Body of pancreas (tissue), 4 donors: ENCODE data around the gene SLC16A1. TPM values are rescaled to one million over a fixed set of nuclear protein-coding genes. Genes with fewer than 3 reads are reported as not detected.
A peak's percentile ranks its signal among the peaks of the same experiment; 100 is the strongest.

Source experiments
- ATAC-seq: fragments of 150-250 bp; one replicate; pipeline ENCODE4 v1.9.1; 2016
- DNase-seq, 4 donors: peaks; one replicate each; pipeline ENCODE4 v3.0.0-alpha.2; 2019
- H3K27ac ChIP-seq, 4 donors: fragments of 200-600 bp; sonication (generic); 1 replicate in 3 of 4; 2 replicates in 1 of 4; pipeline versions ENCODE4 v1.5.1 to v1.6.1; 2016 to 2019; ENCODE audit warnings: mild to moderate bottlenecking in 1 of 4, mixed read lengths in 1 of 4, moderate library complexity in 1 of 4
- H3K27me3 ChIP-seq, 2 donors: fragments of 200-600 bp; sonication (generic); one replicate each; pipeline ENCODE4 v1.6.0; 2016; ENCODE audit warnings: mild to moderate bottlenecking in 1 of 2
- H3K36me3 ChIP-seq, 2 donors: fragments of 200-600 bp; sonication (generic); replicated peaks in 1 of 2; 2 replicates each; pipeline ENCODE4 v1.5.1; 2016; ENCODE audit warnings: low read depth in 2 of 2; ENCODE audit not compliant: insufficient read depth in 1 of 2
- H3K4me1 ChIP-seq: fragments of 200-600 bp; sonication (generic); one replicate; pipeline ENCODE4 v1.6.0; 2016
- H3K4me3 ChIP-seq, 2 donors: fragments of 200-600 bp; sonication (generic); 1 replicate in 1 of 2; 2 replicates in 1 of 2; pipeline ENCODE4 v1.5.1; 2016 to 2019
- H3K9me3 ChIP-seq, 3 donors: fragments of 200-600 bp; sonication (generic); 1 replicate in 2 of 3; 2 replicates in 1 of 3; pipeline ENCODE4 v1.5.1; 2016
- POLR2A ChIP-seq, 3 donors: fragments of 450-650 bp; IDR thresholded peaks; one replicate each; pipeline ENCODE4 v1.6.1; 2016; ENCODE audit warnings: antibody characterized with exemption in 3 of 3, mild to moderate bottlenecking in 2 of 3
- WGBS, 2 donors: methylation state at CpG; one replicate each; pipeline ENCODE4 v1.1.5; 2017; 5-methylcytosine and 5-hydroxymethylcytosine counted together
- intact Hi-C: fragments of 100-400 bp; cut with DNase I; formaldehyde crosslinking; loops from one replicate; pipeline ENCODE4 v1.15.1; 2023
- total RNA-seq, 2 donors: library from RNA; depleted of rRNA; stranded (reverse); fragments of >200 nt; gene quantifications; one replicate each; pipeline ENCODE4 v1.1.0, GENCODE V29; 2016
- TF ChIP-seq, protein P1 (sequence below), 7 experiments: fragments of 450-650 bp in 4 of 7; fragments of 200-600 bp in 3 of 7; sonication (generic) in 3 of 7; IDR thresholded peaks; one replicate each; pipeline ENCODE4 v1.5.1; 2016 to 2019; ENCODE audit warnings: antibody characterized with exemption in 7 of 7

The SLC16A1 gene
- total RNA-seq, 2 donors from 2014 or later: 2.9 to 3.3 TPM

DNA sequence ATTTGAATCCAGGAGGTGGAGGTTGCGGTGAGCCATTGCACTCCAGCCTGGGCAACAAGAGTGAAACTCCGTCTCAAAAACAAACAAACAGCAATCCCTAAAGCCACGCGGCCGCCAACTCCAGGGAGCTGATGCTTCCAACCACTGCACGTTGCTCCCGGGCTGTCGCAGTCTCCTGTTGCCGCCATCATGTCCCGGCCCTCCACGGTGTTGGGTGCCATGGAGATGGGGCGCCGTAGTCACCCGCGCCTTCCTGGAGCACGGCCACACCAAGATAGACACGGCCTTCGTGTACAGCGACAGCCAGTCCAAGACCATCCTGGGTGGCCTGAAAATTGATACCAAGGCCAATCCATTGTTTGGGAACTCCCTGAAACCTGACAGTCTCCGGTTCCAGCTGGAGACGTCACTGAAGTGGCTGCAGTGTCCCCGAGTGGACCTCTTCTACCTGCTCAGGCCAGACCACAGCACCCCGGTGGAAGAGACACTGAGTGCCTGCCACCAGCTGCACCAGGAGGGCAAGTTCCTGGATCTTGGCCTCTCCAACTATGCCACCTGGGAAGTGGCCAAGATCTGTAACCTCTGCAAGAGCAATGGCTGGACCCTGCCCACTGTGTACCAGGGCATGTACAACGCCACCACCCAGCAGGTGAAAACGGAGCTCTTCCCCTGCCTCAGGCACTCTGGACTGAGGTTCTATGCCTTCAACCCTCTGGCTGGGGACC, 32.6 kb downstream of the SLC16A1 start:
- no peak overlapping the region for H3K27ac ChIP-seq
- no peaks in the 10 kb centered on the region for H3K27me3 ChIP-seq
- no peaks in the 10 kb centered on the region for H3K36me3 ChIP-seq
- no peak overlapping the region for H3K4me3 ChIP-seq
- no peak for ATAC-seq
- intact Hi-C loops: no loop called here
- DNase-seq: no peak
- no peaks in the 10 kb centered on the region for H3K9me3 ChIP-seq
- H3K4me1 ChIP-seq: no peaks in the 10 kb centered on the region
- WGBS, 2 donors: 97% methylated on average over 21 to 25 of the region's 25 CpGs
- TF ChIP-seq, protein P1, sequence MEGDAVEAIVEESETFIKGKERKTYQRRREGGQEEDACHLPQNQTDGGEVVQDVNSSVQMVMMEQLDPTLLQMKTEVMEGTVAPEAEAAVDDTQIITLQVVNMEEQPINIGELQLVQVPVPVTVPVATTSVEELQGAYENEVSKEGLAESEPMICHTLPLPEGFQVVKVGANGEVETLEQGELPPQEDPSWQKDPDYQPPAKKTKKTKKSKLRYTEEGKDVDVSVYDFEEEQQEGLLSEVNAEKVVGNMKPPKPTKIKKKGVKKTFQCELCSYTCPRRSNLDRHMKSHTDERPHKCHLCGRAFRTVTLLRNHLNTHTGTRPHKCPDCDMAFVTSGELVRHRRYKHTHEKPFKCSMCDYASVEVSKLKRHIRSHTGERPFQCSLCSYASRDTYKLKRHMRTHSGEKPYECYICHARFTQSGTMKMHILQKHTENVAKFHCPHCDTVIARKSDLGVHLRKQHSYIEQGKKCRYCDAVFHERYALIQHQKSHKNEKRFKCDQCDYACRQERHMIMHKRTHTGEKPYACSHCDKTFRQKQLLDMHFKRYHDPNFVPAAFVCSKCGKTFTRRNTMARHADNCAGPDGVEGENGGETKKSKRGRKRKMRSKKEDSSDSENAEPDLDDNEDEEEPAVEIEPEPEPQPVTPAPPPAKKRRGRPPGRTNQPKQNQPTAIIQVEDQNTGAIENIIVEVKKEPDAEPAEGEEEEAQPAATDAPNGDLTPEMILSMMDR (IDR thresholded peaks at IDR 0.05): no peak
- TF ChIP-seq POLR2A (IDR thresholded peaks at IDR 0.05): no peak

DNA sequence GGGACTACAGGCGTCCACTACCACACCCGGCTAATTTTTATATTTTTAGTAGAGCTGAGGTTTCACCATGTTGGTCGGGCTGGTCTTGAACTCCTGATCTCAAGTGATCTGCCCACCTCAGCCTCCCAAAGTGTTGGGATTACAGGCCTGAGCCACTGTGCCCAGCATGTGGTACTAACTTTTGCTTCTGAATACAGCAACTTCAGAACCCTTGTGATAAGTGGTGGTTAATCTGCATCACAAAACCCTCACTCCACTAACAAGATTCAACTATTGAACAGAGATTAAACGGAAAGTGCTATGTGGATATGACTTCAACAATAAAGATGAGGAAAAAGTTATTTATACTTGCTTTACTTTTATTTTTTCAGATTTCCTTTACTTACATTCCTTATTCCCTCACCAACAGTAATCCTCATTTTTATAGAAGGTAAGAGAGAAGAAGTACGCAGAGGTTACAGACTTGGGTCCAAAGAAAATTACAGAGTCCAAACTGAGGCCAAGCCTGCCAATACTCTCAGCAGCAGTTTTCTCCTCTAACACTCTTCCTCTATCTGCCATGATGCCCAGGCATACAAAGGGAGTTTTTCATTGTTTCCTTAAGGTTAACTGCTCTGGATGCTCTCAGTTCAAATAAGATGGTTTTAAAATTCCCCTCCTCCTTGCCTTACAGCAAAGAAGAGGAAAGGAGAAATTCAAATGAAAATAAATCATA, 44.3 kb downstream of the SLC16A1 start:
- ATAC-seq (no peak), DNase-seq (no peak)
- H3K27me3 ChIP-seq: no peaks in the 10 kb centered on the region
- H3K4me3 ChIP-seq: no peak overlapping the region
- H3K9me3 ChIP-seq: no peaks in the 10 kb centered on the region
- no peak overlapping the region for H3K27ac ChIP-seq
- H3K4me1 ChIP-seq: no peaks in the 10 kb centered on the region
- TF ChIP-seq POLR2A (IDR thresholded peaks at IDR 0.05): no peak
- TF ChIP-seq, protein P1 (IDR thresholded peaks at IDR 0.05): no peak
- WGBS, 2 donors: 84 to 99% methylated on average over 5 of the region's 5 CpGs
- H3K36me3 ChIP-seq: no peaks in the 10 kb centered on the region
- intact Hi-C loops: no loop called here

DNA sequence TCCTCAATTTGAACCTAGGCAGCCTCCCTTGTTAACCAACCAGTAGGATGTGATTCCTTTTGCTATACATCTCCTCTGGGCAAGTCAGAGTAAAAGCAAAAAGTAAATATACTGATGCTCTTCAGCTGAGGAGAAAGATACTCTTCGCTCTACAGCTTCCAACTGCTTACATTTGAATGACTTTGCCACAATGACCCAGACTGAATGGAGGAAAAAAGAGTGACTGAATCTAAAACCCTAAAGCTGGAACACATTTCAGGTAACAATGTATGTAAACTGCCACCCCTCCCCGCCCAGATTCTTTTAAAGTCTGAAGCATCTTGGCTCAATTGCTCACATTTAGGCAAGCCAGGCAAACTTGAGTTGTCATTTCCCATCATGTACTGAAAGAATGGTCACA, 46.1 kb downstream of the SLC16A1 start:
- Histone ChIP-seq H3K4me3 (no peak overlapping the region), H3K9me3 (no peaks in the 10 kb centered on the region), H3K27me3 (no peaks in the 10 kb centered on the region), H3K27ac (no peak overlapping the region), H3K4me1 (peaks cover 13% of the 10 kb centered on the region), H3K36me3 (no peaks in the 10 kb centered on the region)
- WGBS, 2 donors: 94 to 96% methylated on average over 2 of the region's 2 CpGs
- DNase-seq (no peak), ATAC-seq (no peak)
- intact Hi-C loops: no loop called here
- TF ChIP-seq, protein P1 (IDR thresholded peaks at IDR 0.05): no peak
- no peak for TF ChIP-seq POLR2A (IDR thresholded peaks at IDR 0.05)

DNA sequence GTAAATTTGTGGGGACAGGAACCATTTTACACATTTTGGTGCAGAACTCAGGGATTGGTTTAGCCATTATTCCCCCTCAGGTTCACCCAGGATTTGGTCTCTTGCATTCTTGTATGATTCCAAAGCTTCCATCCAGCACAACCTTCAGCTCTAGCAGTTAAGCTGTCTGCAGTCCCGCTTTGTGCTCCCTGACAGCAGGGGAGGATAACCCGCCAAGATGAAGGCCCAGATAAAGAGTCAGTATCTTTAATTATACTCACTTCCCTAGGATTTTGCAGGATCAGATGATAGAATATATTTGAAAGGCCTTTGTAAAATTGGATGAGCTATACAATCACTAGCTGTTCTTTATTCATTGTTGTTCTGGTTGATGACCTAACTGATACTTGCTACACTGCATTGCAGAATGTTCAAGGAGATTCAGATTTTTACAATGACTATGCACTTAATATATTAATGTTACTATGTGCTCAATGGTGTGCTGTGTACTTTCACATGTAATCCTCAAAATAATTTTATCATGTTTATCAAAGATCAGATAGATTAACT, 49.8 kb downstream of the SLC16A1 start:
- peak overlapping the region in 1 of 4 donors; percentile 9 for H3K27ac ChIP-seq
- no peaks in the 10 kb centered on the region for H3K27me3 ChIP-seq
- no peak for ATAC-seq
- TF ChIP-seq POLR2A (IDR thresholded peaks at IDR 0.05): no peak
- TF ChIP-seq, protein P1 (IDR thresholded peaks at IDR 0.05): no peak
- H3K9me3 ChIP-seq: no peaks in the 10 kb centered on the region
- H3K4me1 ChIP-seq: peaks cover 15% of the 10 kb centered on the region
- WGBS, 2 donors: 98 to 100% methylated on average over 2 of the region's 2 CpGs
- no peak overlapping the region for H3K4me3 ChIP-seq
- H3K36me3 ChIP-seq: no peaks in the 10 kb centered on the region
- intact Hi-C loops: no loop called here
- DNase-seq: no peak
